ENCODE data around the gene EDC3. TPM values are rescaled to one million over a fixed set of nuclear protein-coding genes. Genes with fewer than 3 reads are reported as not detected.
"Not testable (repeated sequence)": the region's sequence is repeated elsewhere in the genome, so short reads cannot be mapped to it uniquely, and the experiment has no call there.

Gene EDC3
- polyA plus RNA-seq, 4 donors, result 13.5 to 29.2 (median 21.2) TPM

DNA sequence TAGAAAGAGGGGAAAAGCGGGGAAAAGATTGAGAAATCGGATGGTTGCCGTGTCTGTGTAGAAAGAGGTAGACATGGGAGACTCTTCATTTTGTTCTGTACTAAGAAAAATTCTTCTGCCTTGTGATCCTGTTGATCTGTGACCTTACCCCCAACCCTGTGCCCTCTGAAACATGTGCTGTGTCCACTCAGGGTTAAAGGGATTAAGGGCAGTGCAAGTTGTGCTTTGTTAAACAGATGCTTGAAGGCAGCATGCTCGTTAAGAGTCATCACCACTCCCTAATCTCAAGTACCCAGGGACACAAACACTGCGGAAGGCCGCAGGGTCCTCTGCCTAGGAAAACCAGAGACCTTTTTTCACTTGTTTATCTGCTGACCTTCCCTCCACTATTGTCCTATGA, 33.5 kb upstream of the EDC3 start:
- Histone ChIP-seq H3K4me1 (ENCODE audit: control insufficient read depth in 3 of 3, insufficient read depth in 2 of 3, low read depth in 1 of 3, low read length in 2 of 3) (peaks cover 0 to 28% (median 4%) of the 10 kb centered on the region in 3 donors), H3K27me3 (ENCODE audit: control insufficient read depth in 3 of 3, insufficient read depth in 3 of 3, low read length in 3 of 3) (peaks cover 0 to 29% (median 7%) of the 10 kb centered on the region in 3 donors)
- H3K9me3 ChIP-seq (ENCODE audit: control insufficient read depth in 2 of 2, insufficient read depth in 1 of 2, low read depth in 1 of 2, low read length in 1 of 2); FAIRE-seq; H3K27ac ChIP-seq (ENCODE audit: low read depth in 1 of 3, low read length in 2 of 3); H3K4me3 ChIP-seq (ENCODE audit: low read depth in 1 of 3, low read length in 3 of 3); DNase-seq; H3K36me3 ChIP-seq (ENCODE audit: control insufficient read depth in 3 of 3, insufficient read depth in 2 of 3, low read depth in 1 of 3, low read length in 3 of 3): not testable (repeated sequence)
- 75 to 79% (median 76%) methylated on average over 6 of the region's 6 CpGs for WGBS, 3 donors

DNA sequence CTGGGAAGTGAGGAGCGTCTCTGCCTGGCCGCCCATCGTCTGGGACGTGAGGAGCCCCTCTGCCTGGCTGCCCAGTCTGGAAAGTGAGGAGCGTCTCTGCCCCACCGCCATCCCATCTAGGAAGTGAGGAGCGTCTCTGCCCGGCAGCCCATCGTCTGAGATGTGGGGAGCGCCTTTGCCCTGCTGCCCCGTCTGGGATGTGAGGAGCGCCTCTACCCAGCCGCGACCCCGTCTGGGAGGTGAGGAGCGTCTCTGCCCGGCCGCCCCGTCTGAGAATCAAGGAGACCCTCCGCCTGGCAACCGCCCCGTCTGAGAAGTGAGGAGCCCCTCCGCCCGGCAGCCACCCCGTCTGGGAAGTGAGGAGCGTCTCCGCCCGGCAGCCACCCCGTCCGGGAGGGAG, 32.9 kb upstream of the EDC3 start:
- 79 to 92% (median 89%) methylated on average over 16 to 25 of the region's 30 CpGs for WGBS, 3 donors
- Histone ChIP-seq H3K27me3 (ENCODE audit: control insufficient read depth in 3 of 3, insufficient read depth in 3 of 3, low read length in 3 of 3) (peaks cover 0 to 30% (median 7%) of the 10 kb centered on the region in 3 donors), H3K4me1 (ENCODE audit: control insufficient read depth in 3 of 3, insufficient read depth in 2 of 3, low read depth in 1 of 3, low read length in 2 of 3) (peaks cover 0 to 28% (median 4%) of the 10 kb centered on the region in 3 donors)
- H3K27ac ChIP-seq (ENCODE audit: low read depth in 1 of 3, low read length in 2 of 3); H3K9me3 ChIP-seq (ENCODE audit: control insufficient read depth in 2 of 2, insufficient read depth in 1 of 2, low read depth in 1 of 2, low read length in 1 of 2); H3K36me3 ChIP-seq (ENCODE audit: control insufficient read depth in 3 of 3, insufficient read depth in 2 of 3, low read depth in 1 of 3, low read length in 3 of 3); DNase-seq; H3K4me3 ChIP-seq (ENCODE audit: low read depth in 1 of 3, low read length in 3 of 3); FAIRE-seq: not testable (repeated sequence)

DNA sequence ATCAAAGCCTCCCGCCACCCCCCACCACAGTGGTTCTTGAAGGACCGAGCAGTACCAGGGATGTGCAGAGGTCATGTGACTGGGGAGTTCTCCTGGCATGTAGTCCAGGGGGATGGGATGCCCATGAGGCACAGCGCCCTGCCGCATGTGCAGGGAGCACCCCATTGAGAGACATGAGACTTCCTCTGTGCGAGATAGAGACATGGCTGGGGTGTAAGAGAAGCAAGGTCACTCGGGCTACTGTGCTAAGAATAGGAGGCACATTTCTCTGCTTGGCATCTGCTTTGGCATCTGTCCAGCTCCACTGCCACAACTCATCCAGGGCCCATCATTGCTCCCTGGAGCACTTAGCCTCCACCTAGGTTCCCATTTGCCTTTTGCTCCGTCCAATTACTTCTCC, 31.9 kb upstream of the EDC3 start:
- Histone ChIP-seq H3K9me3 (ENCODE audit: control insufficient read depth in 2 of 2, insufficient read depth in 1 of 2, low read depth in 1 of 2, low read length in 1 of 2) (no peaks in the 10 kb centered on the region), H3K4me3 (ENCODE audit: low read depth in 1 of 3, low read length in 3 of 3) (no peak overlapping the region), H3K27me3 (ENCODE audit: control insufficient read depth in 3 of 3, insufficient read depth in 3 of 3, low read length in 3 of 3) (peaks cover 0 to 37% (median 5%) of the 10 kb centered on the region in 3 donors), H3K36me3 (ENCODE audit: control insufficient read depth in 3 of 3, insufficient read depth in 2 of 3, low read depth in 1 of 3, low read length in 3 of 3) (no peaks in the 10 kb centered on the region), H3K4me1 (ENCODE audit: control insufficient read depth in 3 of 3, insufficient read depth in 2 of 3, low read depth in 1 of 3, low read length in 2 of 3) (peaks cover 0 to 28% (median 4%) of the 10 kb centered on the region in 3 donors), H3K27ac (ENCODE audit: low read depth in 1 of 3, low read length in 2 of 3) (no peak overlapping the region)
- FAIRE-seq, result no peak
- no peak for DNase-seq
- 63 to 71% (median 67%) methylated on average over 7 of the region's 7 CpGs for WGBS, 3 donors

DNA sequence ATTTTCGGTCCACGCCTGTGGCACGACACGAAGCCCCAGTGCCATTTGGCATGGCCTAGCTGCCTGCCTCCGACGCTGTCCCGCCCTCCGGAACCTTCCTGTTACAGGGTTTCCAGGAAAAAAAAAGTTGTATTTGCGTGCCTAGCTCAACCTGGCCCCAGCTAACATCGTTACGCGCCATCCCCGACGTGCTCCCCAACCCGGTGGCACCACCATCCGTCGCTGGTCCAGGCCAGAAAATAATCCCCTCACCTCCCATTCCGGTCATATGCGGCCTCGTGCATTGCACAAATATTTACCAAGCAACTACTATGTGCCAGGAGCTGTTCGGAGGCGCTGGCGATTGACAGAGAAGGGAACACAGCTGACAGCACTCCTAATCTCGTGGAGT, 30.9 kb upstream of the EDC3 start:
- H3K9me3 ChIP-seq (ENCODE audit: control insufficient read depth in 2 of 2, insufficient read depth in 1 of 2, low read depth in 1 of 2, low read length in 1 of 2), result no peaks in the 10 kb centered on the region
- no peak for DNase-seq
- H3K4me3 ChIP-seq (ENCODE audit: low read depth in 1 of 3, low read length in 3 of 3), result peak overlapping the region in 2 of 3 donors; percentile 58 to 61
- H3K4me1 ChIP-seq (ENCODE audit: control insufficient read depth in 3 of 3, insufficient read depth in 2 of 3, low read depth in 1 of 3, low read length in 2 of 3), result peaks cover 0 to 26% (median 4%) of the 10 kb centered on the region in 3 donors
- FAIRE-seq, result no peak
- no peaks in the 10 kb centered on the region for H3K36me3 ChIP-seq (ENCODE audit: control insufficient read depth in 3 of 3, insufficient read depth in 2 of 3, low read depth in 1 of 3, low read length in 3 of 3)
- peaks cover 0 to 37% (median 5%) of the 10 kb centered on the region in 3 donors for H3K27me3 ChIP-seq (ENCODE audit: control insufficient read depth in 3 of 3, insufficient read depth in 3 of 3, low read length in 3 of 3)
- 12 to 30% (median 25%) methylated on average over 23 to 24 of the region's 24 CpGs for WGBS, 3 donors
- peak overlapping the region in 1 of 3 donors; percentile 87 for H3K27ac ChIP-seq (ENCODE audit: low read depth in 1 of 3, low read length in 2 of 3)

DNA sequence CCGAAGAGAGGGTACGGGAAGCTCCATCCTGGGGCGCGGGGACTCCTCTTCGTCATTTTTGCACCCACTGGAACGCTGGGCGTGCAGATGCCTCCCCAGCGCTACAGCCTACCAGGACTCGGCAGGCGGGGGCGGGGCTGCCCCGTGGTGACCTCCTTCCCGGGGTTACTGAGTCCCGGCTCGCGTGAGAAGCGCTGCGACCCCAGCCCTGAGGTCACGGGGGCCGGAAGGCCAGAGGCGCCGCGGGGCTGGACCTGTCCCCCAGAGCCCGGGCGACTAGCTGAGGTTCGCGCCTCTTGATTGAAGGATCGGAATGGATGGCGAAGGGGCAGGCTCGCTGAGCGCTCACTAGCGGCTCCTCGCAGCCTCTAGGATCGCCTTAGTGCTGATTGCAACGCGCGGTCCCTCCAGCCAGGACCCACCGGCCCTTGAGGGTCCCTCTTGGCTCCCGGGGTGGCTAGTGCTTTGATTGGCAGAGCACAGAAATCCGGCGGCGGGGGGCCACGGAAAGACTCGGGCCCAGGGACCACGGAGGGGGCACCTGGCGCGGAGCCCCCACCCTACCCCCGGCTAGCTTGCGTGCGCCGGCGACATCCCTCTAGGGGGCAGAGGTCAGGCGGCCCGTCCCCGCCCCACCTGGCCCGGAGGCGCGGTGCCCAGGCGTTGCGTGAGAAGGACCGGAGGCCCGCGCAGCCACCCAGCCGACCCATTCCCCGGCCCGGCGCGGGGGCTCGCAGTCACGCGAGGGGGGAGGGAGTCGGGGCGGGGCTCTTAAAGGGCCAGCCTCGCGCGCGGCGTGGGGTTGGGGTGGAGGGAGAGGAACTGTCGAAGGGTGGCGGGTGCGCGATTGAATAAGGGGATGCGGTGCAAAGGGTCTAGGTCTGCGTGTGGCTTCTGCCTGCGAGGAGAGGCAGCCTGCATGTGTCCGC, 30.3 kb upstream of the EDC3 start:
- Histone ChIP-seq H3K4me3 (ENCODE audit: low read depth in 1 of 3, low read length in 3 of 3) (peak overlapping the region; percentile 33 to 61 (median 58)), H3K27me3 (ENCODE audit: control insufficient read depth in 3 of 3, insufficient read depth in 3 of 3, low read length in 3 of 3) (peaks cover 0 to 41% (median 3%) of the 10 kb centered on the region in 3 donors)
- WGBS, 3 donors, result 1 to 2% (median 2%) methylated on average over 56 to 86 of the region's 86 CpGs

DNA sequence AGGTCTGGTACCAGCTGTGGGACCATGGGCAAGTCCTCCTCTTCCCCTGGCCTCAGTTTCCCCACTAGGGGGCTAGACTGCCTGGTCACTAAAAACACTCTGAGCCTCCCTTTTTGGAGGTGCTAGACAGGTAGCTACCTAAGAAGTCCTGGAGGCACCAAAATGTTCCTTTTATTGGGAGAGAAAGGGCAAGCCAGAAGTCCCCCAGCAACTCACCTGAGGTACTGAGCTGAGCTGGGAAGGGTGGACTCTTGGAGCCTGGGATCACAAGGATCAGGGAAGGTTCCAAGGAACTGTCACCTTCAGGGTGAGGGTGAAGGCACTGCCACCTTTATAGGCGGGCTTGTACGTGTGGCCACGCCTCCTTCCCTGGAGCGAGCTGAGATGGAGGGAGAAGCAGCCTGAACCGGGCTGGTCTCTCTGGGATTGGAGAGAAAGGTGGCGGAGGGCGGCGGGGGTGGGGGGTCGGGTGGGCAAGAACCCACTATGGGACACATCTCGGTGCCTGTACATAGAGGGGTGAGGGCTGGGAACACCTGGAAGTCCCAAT, 29.5 kb upstream of the EDC3 start, which contains the start of gene CYP1A1:
CYP1A1 (minus strand) TSS at position 304 of the 550 bp plus-strand sequence. CDS start 2,431 bp downstream, outside the sequence.
- peak within 1 kb of the TSS; percentile 33 to 61 (median 58) for H3K4me3 ChIP-seq (ENCODE audit: low read depth in 1 of 3, low read length in 3 of 3)
- FAIRE-seq (no peak), DNase-seq (peak; percentile 63 to 67)
- H3K27me3 ChIP-seq (ENCODE audit: control insufficient read depth in 3 of 3, insufficient read depth in 3 of 3, low read length in 3 of 3), result peaks cover 0 to 41% (median 3%) of the 10 kb centered on the region in 3 donors
- H3K4me1 ChIP-seq (ENCODE audit: control insufficient read depth in 3 of 3, insufficient read depth in 2 of 3, low read depth in 1 of 3, low read length in 2 of 3), result peaks cover 0 to 12% (median 2%) of the 10 kb centered on the region in 3 donors
- no peaks in the 10 kb centered on the region for H3K9me3 ChIP-seq (ENCODE audit: control insufficient read depth in 2 of 2, insufficient read depth in 1 of 2, low read depth in 1 of 2, low read length in 1 of 2)
- no peaks in the 10 kb centered on the region for H3K36me3 ChIP-seq (ENCODE audit: control insufficient read depth in 3 of 3, insufficient read depth in 2 of 3, low read depth in 1 of 3, low read length in 3 of 3)
- peak within 1 kb of the TSS in 2 of 3 donors; percentile 55 to 87 for H3K27ac ChIP-seq (ENCODE audit: low read depth in 1 of 3, low read length in 2 of 3)
- 0 to 3% (median 2%) methylated on average over 9 to 10 of the region's 10 CpGs for WGBS, 3 donors

More for the DNA sequence above, 30.3 kb upstream of the EDC3 start:
- peak overlapping the region in 2 of 3 donors; percentile 55 to 87 for H3K27ac ChIP-seq (ENCODE audit: low read depth in 1 of 3, low read length in 2 of 3)
- peak; percentile 23 to 56 for DNase-seq
- peaks cover 0 to 20% (median 2%) of the 10 kb centered on the region in 3 donors for H3K4me1 ChIP-seq (ENCODE audit: control insufficient read depth in 3 of 3, insufficient read depth in 2 of 3, low read depth in 1 of 3, low read length in 2 of 3)
- H3K9me3 ChIP-seq (ENCODE audit: control insufficient read depth in 2 of 2, insufficient read depth in 1 of 2, low read depth in 1 of 2, low read length in 1 of 2), result no peaks in the 10 kb centered on the region
- H3K36me3 ChIP-seq (ENCODE audit: control insufficient read depth in 3 of 3, insufficient read depth in 2 of 3, low read depth in 1 of 3, low read length in 3 of 3), result no peaks in the 10 kb centered on the region
- FAIRE-seq, result no peak

DNA sequence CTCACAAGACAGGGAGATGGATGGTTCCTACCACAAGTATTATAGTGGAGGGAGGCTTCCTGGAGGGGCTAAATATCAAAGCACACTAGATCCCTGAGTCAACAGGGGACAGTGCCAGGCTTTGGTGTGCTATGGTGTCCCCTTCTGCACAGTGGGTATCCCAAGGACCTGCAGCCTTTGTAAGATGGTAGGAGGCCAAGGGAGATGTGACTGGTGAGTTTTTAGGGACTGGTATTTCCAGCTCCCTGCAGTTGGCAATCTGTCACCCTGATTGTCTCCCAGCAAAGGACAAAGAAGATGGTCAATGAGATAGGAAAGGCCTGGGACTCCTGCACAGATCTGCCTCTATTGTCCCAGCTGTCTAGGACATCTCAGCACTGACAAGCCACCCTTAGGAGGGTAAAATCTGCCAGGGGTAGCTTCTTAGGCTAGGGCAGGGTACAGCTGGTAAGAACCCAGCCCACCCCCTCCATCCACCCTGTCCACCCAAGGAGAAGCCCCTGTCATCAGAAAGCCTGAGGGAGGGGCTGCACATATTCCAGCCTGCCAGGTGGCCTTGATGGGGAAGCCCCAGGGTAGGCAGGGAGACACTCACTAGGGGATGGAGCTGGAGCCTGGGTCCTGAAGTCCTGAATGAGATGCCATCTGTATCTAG, 28.9 kb upstream of the EDC3 start:
- peak in 1 of 2 donors; percentile 5 for DNase-seq
- no peak overlapping the region for H3K27ac ChIP-seq (ENCODE audit: low read depth in 1 of 3, low read length in 2 of 3)
- no peak for FAIRE-seq
- H3K36me3 ChIP-seq (ENCODE audit: control insufficient read depth in 3 of 3, insufficient read depth in 2 of 3, low read depth in 1 of 3, low read length in 3 of 3), result no peaks in the 10 kb centered on the region
- H3K9me3 ChIP-seq (ENCODE audit: control insufficient read depth in 2 of 2, insufficient read depth in 1 of 2, low read depth in 1 of 2, low read length in 1 of 2), result no peaks in the 10 kb centered on the region
- peak overlapping the region in 1 of 3 donors; percentile 24 for H3K4me3 ChIP-seq (ENCODE audit: low read depth in 1 of 3, low read length in 3 of 3)
- peaks cover 0 to 6% (median 2%) of the 10 kb centered on the region in 3 donors for H3K4me1 ChIP-seq (ENCODE audit: control insufficient read depth in 3 of 3, insufficient read depth in 2 of 3, low read depth in 1 of 3, low read length in 2 of 3)
- peaks cover 0 to 41% (median 3%) of the 10 kb centered on the region in 3 donors for H3K27me3 ChIP-seq (ENCODE audit: control insufficient read depth in 3 of 3, insufficient read depth in 3 of 3, low read length in 3 of 3)

Measured in small intestine (tissue), 7 donors.